ENCODE data around the gene ARTN.

DNA sequence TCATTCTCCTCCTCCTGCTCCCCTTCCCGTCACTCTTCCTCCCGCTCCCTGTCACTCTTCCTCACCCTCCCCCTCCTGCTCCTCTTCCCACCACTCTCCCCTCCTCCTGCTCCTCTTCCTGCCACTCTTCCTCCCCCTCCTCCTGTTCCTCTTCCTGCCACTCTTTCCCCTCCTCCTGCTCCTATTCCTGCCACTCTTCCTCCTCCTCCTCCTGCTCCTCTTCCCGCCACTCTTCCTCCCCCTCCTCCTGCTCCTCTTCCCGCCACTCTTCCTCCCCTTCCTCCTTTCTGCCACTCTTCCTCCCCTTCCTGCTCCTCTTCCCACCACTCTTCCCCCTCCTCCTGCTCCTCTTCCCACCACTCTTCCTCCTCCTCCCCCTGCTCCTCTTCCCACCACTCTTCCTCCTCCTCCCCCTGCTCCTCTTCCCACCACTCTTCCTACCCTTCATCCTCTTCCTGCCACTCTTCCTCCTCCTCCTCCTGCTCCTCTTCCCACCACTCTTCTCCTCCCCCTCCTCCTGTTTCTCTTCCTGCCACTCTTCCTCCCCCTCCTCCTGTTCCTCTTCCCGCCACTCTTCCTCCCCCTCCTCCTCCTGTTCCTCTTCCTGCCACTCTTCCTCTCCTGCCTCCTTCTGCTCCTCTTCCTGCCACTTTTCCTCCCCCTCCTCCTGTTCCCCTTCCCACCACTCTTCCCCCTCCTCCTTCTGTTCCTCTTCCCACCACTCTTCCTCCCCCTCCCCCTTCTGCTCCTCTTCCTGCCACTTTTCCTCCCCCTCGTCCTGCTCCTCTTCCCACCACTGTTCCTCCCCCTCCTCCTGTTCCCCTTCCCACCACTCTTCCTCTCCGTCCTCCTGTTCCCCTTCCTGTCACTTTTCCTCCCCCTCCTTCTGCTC, 28.7 kb upstream of the ARTN start:
- TF ChIP-seq POLR2A (IDR thresholded peaks at IDR 0.05; ENCODE audit: low read depth, low read length): no peak
- TF ChIP-seq TAF1 (IDR thresholded peaks at IDR 0.05; ENCODE audit: borderline replicate concordance, low read depth, low read length): no peak
- no peak for TF ChIP-seq POLR2AphosphoS5 (IDR thresholded peaks at IDR 0.05; ENCODE audit: low read depth, low read length)

All from GM12892 (cell line).